ENCODE results near the gene NADK.
"Not testable (repeated sequence)": the region's sequence is repeated elsewhere in the genome, so short reads cannot be mapped to it uniquely, and the experiment has no call there.

NADK gene

DNA sequence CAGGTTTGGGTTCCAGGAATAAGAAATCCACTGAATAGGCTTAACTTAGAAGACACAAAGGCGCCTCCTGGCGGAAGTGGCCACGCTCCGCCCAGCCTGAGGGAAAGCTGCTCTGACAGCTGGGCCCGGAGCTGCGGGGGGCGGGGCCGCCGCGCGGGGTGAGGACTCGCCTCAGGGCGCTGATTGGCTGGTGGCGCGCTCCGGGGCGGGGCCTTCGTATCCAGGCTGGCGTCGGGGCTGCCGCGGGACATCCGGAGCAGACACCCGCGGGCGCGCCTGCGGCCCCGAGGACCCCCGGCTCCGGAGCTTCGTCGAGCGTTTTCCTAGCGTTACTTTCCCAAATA, 31.7 kb downstream of the NADK start:
- not testable (repeated sequence) for DNase-seq (ENCODE audit: low spot score)

DNA sequence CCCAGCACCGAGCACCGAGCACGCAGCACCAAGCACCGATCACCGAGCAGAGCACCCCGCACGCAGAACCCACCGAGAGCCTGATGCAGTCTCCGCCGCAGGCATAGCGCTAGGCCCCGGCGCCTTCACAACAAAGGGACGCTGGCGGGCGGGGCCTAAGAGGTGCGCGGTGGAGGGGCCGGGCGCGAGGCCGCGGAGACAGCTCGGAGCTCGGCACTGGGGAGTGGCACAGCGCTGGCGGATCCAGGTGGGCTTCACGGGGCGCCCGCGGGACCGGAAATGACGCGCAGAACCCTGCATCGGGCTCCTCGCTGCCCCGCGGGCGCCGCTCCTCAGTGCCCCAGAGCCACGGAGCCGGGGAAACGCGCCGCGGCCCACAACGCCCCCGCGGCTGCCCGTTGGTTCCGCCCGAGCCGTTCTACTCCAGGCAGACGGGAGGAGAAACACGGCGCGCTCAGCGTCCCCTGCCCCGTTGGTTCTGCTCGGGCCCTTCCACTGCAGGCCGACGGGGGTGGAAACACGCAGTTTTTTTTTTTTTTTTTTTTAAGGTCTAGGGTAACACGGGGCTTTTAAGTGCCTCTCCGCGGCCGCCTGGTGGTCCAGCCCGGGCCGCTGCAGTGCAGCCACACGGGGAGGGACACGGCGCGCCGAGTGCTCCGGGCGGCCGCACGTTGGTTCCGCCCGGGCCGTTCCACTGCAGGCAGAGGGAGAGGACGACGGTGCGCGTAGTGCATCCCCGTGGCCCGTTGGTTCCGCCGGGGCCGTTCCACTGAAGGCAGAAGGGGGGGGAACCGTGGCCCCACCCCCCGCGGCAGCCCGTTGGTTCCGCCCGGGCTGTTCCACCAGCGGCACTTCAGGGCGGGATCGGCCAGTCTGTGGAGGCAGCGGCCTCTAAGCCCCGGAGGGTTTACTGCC, 32.4 kb downstream of the NADK start:
- DNase-seq (ENCODE audit: low spot score): peak; percentile 69

DNA sequence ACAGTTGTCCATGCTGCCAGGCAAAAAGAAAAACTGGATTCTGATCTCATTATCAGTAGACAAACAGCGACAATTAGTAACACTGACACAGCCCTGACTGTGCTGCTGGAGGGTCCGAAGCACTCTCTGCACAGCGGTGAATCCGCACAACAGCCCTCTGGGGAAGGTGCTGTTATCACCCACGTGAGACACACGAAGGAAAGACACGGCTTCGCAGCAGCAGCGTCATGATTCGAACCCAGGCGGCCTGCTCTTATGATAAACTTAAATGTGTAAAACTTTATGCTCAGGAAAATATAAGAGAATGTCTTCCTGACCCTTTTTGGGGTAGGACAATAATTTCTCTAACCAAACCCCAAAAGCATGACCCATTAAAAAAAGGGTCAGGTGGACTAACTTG, 35.7 kb downstream of the NADK start:
- not testable (repeated sequence) for DNase-seq (ENCODE audit: low spot score)

DNA sequence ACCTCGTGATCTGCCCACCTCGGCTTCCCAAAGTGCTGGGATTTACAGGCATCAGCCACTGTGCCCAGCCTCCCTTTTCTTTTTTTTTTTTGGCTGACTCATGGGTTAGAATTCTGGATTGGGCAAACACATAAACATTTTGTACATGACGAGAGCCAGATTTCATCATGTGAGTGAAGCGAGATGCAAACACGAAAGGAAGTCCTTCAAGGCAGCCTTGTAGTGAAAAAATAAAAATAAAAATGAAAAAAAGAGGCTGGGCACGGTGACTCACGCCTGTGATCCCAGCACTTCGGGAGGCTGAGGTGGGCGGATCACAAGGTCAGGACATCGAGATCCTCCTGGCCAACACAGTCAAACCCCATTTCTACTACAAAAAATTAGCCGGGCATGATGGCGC, 37.3 kb downstream of the NADK start:
- DNase-seq (ENCODE audit: low spot score): not testable (repeated sequence)

DNA sequence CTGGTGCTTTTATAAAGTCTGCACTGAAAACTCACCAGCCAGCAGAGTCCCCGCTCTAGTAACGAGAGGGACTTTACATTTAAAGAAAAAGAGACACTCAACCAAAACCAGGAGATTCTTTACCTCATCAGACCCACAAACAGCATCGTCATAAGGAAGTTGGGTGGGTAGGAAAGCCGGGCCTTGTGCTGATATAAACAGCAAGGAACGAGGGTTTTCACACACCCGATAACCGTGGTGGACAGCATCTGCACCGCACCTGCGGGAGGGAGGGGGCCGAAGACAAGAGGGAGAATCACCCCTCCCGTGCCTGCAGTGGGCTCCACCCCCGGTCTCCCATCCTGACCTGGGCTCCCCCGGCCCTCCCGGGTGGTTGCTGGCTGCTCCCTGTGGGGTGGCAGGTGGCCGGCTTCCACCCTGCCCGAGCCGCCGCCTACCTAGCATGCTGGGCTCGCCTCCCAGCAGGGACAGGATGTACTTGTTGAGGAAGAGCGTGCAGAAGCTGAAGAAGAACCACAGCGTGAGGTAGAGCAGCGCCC, 39.4 kb downstream of the NADK start:
- DNase-seq (ENCODE audit: low spot score): not testable (repeated sequence)

DNA sequence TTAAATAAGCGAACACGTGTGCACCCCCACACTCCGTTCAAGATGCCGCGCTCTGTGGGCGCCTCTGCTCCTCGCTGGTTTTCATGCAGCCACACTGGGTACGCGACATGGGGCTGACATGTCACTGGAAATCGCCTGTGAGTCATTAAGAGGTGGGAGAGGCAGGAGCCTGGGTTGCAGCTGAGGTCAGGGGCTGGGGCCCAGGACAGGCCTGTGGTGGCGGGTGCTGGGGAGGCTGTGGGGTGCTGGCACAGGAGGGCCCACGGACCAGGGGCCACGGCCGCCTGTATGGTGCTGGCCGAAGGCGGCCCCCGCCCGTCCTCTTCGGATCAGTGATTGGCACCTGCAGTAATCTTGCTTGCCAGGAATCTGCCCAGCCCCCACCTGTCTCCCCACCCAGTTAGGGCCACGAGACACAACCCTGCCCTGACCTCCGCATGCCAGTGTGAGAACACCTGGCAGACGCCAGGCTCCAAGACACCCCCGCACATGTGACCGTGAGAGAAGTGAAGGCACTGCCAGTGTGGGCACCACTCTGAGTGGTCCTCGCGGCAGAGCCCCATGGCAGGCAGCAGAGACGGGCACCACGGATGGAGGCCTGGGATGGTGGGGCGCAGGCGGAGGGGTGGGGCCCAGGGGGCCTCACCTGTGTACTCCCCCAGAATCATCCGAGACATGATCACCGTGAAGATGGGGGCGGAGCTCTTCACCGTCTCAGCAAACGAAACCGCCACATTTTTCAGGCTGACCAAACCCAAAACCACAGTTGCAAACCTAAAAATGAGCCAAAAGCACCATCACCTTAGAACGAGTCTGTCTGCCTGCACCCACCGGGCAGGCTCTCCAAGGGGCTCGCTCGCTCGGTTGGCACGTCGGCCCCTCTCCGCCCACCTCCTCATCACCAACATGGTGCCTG, 40.3 kb downstream of the NADK start:
- not testable (repeated sequence) for DNase-seq (ENCODE audit: low spot score)

DNA sequence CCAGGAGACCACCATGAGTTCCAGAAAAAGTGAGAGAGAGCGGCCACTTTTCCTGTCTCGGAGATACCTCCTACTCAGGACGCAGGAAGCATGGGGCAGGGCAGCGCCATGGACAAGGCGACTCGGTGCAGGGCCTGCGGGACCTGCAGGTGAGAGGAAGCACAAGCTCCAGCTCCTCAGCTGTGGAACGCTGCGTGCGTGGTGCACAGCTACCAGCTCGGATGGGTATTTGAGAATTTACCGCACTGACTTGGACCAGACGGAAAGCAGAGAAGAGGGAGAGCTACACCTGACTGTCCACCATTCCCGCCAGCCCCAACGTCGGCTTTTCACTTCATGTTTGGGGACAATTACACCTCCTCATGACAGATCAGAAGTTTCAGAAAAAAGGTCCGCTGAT, 45.9 kb downstream of the NADK start:
- DNase-seq (ENCODE audit: low spot score): no peak

DNA sequence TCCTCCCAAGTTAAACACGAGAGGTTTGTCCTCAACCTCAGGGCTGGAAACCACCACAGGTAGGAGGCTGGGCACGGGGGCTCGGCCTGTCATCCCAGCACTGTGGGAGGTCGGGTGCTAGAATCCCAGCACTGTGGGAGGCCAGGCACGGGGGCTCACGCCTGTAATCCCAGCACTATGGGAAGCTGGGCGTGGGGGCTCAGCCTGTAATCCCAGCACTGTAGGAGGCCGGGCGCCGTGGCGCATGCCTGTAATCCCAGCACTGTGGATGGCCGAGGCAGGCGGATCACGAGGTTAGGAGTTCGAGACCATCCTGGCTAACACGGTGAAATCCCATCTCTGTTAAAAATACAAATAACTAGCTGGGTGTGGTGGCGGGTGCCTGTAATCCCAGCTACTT, 47.4 kb downstream of the NADK start:
- no peak for DNase-seq (ENCODE audit: low spot score)

DNA sequence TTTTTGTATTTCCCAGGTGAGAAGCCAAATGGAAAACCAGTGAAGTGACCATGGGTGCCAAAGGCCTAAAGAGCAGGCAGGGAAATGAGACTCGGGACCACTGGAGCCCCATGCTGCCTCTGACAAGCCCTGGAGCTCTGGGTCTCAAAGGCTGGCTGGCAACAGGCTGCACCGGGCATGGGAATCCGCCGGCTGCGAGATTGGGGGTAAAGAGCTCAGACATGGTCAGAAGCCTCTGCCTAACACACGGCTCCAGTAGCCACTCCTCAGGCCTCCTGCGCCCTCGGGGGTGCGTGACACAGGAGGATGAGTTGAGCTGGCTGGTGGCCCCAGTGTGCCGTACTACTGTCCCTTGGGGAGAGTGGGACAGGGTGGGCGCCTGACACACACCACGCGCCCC, 48.0 kb downstream of the NADK start:
- not testable (repeated sequence) for DNase-seq (ENCODE audit: low spot score)

DNA sequence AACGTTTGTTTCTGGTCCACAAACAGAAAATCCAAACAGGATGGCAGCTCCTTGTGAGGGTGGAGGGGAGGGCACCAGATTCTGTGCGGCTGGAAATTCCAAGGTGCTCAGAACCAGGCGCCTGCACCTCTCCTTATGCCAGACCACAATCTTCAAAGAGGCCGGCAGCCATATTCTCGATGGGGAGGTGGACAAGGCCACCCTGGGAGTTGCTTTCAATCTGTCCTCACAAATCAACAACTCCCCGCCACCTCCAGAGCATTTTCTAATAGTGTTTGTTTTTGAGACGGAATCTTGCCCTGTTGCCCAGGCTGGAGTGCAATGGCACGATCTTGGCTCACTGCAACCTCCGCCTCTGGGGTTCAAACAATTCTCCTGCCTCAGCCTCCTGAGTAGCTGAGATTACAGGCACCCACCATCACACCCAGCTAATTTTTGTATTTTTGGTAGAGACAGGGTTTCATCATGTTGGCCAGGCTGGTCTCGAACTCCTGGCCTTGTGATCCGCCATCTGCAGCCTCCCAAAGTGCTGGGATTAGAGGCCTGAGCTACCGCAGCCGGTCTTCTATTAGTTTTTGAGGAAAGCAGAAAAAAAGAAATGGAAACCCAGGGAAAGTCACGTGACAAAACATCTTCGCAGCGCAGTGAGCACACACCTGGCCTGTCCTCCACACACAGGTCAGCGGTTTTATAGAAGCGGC, 49.0 kb downstream of the NADK start:
- not testable (repeated sequence) for DNase-seq (ENCODE audit: low spot score)

DNA sequence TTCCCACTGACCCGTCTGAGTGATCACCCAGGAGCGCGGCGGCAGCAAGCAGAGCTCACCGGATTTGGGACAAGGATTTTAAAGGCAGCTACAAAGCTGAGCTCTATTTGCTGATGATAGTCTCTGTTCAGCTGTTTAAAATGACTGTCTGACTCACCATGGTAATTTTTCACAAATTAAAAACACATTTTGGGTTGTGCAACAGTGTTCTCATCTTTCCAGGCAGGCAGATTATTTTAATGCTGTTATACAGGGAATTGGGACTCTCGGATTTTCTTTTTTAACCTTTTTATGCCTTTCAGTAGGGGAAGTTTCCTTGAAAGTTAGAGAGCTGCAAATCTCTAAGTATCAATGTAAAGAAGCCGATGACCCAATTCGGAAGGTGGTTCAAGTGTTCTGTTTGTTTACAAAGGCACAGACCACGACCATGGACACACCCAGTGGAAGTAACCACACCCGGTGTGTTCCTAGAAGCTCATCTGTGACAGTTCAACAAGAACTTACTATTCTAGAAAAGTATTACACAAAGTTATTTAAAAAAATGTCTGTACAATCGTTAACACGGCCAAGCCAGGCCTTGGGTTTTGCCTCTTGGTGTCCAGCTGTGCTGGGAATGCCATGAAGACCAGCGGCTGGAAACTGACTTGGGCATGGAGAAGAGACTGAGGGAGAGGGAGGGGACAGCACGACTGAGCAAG, 49.8 kb downstream of the NADK start:
- peak; percentile 73 for DNase-seq (ENCODE audit: low spot score)

DNA sequence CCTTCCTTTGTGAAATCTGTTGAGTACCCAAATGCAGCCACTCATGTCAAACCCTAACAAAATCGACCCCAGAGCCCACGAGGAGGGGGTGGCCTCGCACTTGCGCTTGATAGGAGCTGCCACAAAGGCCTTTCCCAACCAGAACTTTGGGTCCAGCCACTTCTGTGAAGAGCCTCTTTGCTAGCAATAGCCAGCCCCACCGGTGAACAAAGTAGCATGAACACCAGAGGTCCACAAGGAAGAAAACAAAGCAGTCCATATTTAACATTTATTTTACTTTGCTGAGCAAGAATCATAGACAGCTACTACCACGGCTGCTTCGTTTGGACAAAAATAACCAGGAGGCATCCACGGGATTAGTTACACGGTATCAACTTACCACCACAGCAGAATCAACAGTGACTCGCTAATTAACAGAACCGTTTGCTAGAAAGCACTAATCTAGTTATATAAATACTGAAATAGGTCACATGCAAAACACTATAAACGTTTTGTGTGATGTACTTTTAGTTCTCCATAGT, 51.1 kb downstream of the NADK start:
- not testable (repeated sequence) for DNase-seq (ENCODE audit: low spot score)

DNA sequence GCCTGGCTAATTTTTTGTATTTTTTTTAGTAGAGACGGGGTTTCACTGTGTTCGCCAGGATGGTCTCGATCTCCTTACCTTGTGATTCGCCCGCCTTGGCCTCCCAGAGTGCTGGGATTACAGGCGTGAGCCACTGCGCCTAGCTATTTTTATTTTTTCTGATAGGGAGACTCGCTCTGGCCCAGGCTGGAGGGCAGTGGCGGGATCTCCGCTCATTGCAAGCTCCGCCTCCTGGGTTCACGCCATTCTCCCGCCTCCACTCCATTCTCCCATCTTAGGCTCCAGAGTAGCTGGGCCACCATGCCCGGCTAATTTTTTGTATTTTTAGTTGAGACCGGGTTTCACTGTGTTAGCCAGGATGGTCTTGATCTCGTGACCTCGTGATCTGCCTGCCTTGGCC, 52.2 kb downstream of the NADK start:
- DNase-seq (ENCODE audit: low spot score): not testable (repeated sequence)

DNA sequence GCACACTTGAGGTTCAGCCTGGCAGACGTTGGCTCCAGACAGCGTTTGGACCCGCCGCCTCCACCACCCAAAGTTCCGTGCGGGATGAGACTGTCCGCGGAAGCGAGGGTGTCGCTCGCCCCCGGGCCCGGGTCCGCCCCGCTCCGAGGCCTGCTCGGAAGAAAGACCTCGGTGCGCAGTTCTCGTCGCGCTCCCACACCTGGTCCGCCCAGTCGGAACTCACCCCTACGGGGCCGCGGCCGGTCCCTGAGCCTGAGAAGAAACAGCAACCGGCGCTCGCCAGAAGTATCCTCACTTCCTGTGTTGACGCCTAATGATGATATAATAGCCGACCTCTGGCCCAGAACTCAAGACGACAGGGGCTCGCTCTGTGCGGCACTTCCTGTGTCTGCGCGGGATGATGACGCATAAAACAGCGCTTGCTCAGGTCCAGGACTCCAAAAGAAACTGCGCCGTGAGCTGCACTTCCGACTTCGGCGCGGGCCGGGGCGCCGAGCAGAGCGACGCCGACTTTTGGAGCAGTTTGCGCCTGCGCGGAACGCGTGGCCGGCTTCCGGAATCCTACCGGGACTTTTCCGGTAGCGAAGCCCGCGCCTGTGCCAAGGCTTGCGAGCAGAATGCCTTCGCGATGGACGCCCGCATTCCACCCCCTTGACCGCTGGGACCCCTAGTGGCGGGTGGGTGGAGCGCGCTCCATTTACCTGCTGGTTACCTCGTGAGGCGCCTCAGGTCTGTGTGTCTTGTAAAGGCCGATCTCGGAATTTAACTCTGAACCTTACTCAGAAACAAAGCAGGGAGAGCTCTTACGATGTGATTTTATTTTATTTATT, 54.0 kb downstream of the NADK start, which contains the start of gene CDK11A:
Gene CDK11A (minus strand): TSS at position 323 of the 830 bp plus-strand sequence. CDS start 1,539 bp downstream, outside the sequence.
- peak; percentile 98 for DNase-seq (ENCODE audit: low spot score)

DNA sequence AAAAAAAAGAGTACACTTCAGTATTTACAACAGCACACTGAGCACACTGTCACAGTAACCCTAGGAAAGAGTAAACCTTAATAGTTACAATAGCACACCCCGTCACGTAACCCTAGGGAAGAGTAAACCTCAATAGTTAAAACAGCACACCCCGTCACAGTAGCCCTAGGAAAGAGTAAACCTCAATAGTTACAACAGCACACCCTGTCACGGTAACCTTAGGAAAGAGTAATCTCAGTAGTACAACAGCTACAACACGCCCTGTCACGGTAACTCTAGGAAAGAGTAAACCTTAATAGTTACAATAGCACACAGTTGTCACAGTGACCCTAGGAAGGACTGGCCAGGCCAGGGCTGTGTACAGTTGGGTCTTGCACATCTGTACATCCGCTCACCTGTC, 57.1 kb downstream of the NADK start:
- DNase-seq (ENCODE audit: low spot score): no peak

DNA sequence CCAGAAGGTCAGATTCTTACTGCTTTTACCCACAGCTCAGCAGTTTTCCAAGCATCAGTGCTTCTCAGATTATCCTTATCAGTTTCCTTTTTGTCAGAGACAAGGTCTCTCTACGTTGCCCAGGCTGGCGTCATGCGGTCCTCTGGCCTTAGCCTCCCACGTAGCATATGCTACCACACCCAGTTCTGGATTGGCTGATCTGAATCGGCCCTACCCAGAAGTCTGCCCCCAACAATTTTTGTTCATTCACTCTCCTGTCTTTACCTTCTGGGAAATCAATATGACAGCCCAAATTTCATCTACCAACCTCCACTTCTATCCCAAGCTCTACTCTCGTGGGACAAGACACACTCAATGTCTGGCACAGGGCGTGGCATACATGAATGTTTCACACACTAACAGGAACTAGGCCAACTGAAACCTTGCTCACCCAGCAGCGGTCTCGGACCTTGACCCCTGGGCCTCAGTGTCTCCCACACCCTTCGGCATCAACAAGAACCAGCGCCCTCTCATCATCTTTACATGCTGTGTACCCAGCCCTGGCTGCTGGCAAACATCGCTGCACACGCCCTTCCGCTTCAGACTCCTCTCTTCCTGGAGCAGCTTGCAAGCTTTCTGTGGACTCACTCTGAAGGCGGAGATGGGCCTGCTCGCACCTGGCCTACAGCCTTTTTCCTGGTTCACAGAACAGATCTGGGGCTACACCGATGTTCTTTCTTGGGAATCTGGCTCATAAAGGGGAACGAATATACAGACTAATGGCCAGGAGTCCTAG, 63.0 kb downstream of the NADK start:
- DNase-seq (ENCODE audit: low spot score): peak; percentile 75

DNA sequence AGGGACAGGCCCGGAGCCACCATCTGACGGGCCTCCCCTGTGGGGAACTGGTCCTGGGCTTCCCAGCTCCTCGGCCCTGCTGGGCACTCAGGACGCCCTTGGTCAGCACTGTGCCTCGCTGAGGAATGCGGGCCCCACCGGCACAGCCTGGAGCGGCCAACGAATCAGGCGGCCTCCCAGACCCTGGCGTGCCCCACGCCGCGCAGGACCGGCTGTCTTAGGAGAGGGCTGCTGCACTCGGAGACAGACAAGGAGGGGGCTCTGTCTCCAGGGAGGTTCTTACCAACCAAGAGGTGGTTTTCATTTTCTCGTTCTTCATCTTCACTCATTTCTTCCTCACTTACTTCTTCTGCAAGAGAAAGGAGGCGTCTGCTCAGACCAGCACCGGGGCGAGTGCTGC, 70.4 kb downstream of the NADK start:
- not testable (repeated sequence) for DNase-seq (ENCODE audit: low spot score)

DNA sequence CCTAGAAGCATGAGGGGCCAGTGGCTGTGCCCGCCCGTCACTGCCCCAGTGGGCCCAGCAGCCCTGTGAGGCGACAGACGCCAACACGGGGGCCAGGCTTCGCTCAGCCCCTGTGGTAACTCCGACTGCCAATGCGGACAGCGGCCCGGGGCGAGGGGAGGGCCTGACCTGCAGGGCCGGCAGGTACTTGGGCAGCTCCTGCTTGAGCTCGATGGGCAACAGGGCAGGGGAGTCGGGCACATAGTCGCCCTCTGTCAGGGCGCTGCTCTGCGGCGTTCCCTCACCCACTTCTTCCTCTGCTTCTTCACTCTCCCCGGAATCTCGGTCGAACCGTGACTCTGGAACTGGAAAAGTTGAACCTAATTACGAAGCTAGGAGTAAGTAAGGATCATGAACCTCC, 71.0 kb downstream of the NADK start:
- not testable (repeated sequence) for DNase-seq (ENCODE audit: low spot score)

DNA sequence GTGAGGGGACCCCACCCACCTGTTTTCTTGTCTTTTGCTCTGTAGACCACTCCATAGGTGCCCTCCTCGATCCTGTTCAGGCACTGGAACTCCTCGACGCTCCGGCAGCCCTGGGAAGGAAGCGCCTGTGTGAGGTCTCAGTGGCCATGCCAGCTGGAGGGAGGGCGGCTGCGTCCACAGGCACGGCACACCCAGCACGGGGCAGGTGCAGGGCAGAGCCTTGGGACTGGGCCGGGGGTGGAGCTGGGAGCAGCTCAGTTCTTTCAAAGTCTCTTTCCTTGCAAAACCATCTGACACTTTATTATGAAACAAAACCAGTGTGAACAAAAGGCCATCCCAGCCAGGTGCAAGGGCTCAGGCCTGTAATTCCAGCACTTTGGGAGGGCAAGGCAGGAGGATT, 72.6 kb downstream of the NADK start:
- not testable (repeated sequence) for DNase-seq (ENCODE audit: low spot score)

Measured in hematopoietic multipotent progenitor cell treated with erythropoietin and hydrocortisone succinate and interleukin-3 and kit ligand, for 17 days (in vitro differentiated cells).